Activated T-helper 1 cell treated with anti-CD3 and anti-CD28 coated beads, Interleukin-12 subunit alpha, Interleukin-12 subunit beta, Interleukin-2, Interleukin-4 antibody, amounts not matched to agents 30 ng/mL and 10 ng/mL and 1 ng/mL, durations not matched to agents 14 hours and 24 hours and 36 hours (primary cell): ENCODE measurements around the gene VPREB1. TPM values are rescaled to one million over a fixed set of nuclear protein-coding genes. Genes with fewer than 3 reads are reported as not detected.
A peak's percentile ranks its signal among the peaks of the same experiment; 100 is the strongest.
"Not testable (repeated sequence)": the region's sequence is repeated elsewhere in the genome, so short reads cannot be mapped to it uniquely, and the experiment has no call there.

Experiments used
- DNase-seq: peaks from one replicate; pipeline ENCODE4 v3.0.0; 2021; ENCODE audit warnings: low spot score
- H3K27ac Mint-ChIP-seq: one replicate; pipeline ENCODE4 v1.8.0; 2021; ENCODE audit warnings: mild to moderate bottlenecking, mixed read lengths
- H3K27me3 Mint-ChIP-seq: one replicate; pipeline ENCODE4 v1.8.0; 2022; ENCODE audit warnings: mild to moderate bottlenecking, moderate library complexity, mixed read lengths; ENCODE audit not compliant: insufficient read depth
- H3K36me3 Mint-ChIP-seq: one replicate; pipeline ENCODE4 v1.8.0; 2021; ENCODE audit warnings: low read depth, mixed read lengths
- H3K4me1 Mint-ChIP-seq: one replicate; pipeline ENCODE4 v1.8.0; 2021; ENCODE audit warnings: low read depth, mixed read lengths
- H3K4me3 Mint-ChIP-seq: one replicate; pipeline ENCODE4 v1.8.0; 2021; ENCODE audit warnings: mild to moderate bottlenecking, moderate library complexity, mixed read lengths
- H3K9me3 Mint-ChIP-seq: one replicate; pipeline ENCODE4 v1.8.0; 2021; ENCODE audit warnings: mixed read lengths
- intact Hi-C: fragments of 100-400 bp; cut with micrococcal nuclease; formaldehyde crosslinking; loops from one replicate; pipeline ENCODE4 v1.15.1; 2024
- total RNA-seq: library from RNA; stranded (reverse); gene quantifications from 2 replicates; pipeline ENCODE4 v1.2.3, GENCODE V29; 2022

Gene VPREB1
- total RNA-seq, 1 donor from 2014 or later: not detected

GRCh38 chr22:22263823-22264222, 19.2 kb downstream of the VPREB1 start:
- H3K36me3 Mint-ChIP-seq, H3K4me3 Mint-ChIP-seq, H3K27ac Mint-ChIP-seq, H3K9me3 Mint-ChIP-seq, H3K4me1 Mint-ChIP-seq, H3K27me3 Mint-ChIP-seq, intact Hi-C loops, DNase-seq: not testable (repeated sequence)

- H3K27ac Mint-ChIP-seq, H3K27me3 Mint-ChIP-seq, H3K4me3 Mint-ChIP-seq, H3K36me3 Mint-ChIP-seq, DNase-seq, H3K9me3 Mint-ChIP-seq, intact Hi-C loops, H3K4me1 Mint-ChIP-seq: not testable (repeated sequence)
These were observed 25.6 kb downstream of the VPREB1 start for GRCh38 chr22:22270036-22270676.

DNA sequence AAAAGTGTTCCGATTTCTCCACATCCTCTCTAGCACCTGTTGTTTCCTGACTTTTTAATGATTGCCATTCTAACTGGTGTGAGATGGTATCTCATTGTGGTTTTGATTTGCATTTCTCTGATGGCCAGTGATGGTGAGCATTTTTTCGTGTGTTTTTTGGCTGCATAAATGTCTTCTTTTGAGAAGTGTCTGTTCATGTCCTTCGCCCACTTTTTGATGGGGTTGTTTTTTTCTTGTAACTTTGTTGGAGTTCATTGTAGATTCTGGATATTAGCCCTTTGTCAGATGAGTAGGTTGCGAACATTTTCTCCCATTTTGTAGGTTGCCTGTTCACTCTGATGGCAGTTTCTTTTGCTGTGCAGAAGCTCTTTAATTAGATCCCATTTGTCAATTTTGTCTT, 32.8 kb downstream of the VPREB1 start:
- H3K4me1 Mint-ChIP-seq, intact Hi-C loops, H3K4me3 Mint-ChIP-seq, H3K27me3 Mint-ChIP-seq, H3K9me3 Mint-ChIP-seq, DNase-seq, H3K36me3 Mint-ChIP-seq, H3K27ac Mint-ChIP-seq: not testable (repeated sequence)

DNA sequence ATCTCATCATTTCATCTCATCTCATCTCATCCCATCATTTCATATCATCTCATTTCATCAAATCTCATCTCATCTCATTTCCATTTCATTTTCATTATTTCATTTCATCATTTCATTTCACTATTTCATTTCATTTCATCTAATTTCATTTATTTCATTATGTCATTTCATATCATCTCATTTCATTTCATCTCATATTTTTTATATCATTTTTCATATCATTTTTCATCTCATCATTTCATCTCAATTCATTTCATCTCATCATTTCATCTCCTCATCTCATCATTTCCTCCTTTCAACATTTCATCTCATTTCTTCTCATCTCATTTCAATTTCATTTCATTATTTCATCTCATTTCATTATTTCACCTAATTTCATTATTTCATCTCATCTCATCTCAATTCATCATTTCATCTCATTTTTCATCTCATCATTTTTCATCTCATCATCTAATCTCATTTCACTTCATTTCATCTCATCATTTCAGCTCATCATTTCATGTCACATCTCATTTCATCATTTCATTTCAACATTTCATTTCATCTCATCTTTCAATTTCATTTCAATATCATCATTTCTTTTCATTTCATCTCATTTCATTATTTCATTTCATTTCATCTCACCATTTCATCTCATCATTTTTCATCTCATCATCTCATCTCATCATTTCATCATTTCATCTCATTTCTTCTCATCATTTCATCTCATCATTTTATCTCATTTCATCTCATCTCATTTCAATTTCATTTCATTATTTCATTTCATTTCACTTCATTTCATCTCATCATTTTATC, 40.6 kb downstream of the VPREB1 start:
- H3K27me3 Mint-ChIP-seq, H3K36me3 Mint-ChIP-seq, H3K4me1 Mint-ChIP-seq, H3K4me3 Mint-ChIP-seq, H3K9me3 Mint-ChIP-seq, DNase-seq, intact Hi-C loops, H3K27ac Mint-ChIP-seq: not testable (repeated sequence)

DNA sequence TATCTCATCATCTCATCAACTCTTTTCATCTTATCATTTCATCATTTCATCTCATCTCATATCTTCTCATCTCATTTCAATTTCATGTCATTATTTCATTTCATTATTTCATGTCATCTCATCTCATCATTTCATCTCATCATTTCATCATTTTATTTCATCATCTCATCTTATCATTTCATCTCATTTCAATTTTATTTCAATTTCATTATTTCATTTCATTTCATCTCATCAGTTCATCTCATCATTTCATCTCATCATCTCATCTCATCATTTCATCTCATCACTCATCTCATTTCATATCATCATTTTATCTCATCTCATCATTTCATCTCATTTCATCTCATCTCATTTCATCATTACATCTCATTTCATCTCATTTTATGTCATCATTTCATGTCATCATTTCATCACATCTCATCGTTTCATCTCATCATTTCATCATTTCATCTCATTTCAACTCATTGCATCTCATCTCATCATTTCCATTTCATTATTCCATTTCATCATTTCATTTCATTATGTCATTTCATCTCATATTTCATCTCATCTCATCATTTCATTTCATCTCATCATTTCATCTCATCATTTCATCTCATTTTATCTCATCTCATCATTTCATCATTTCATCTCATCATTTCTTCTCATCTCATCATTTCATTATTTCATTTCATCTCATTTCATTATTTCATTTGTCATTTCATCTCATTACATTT, 42.0 kb downstream of the VPREB1 start:
- intact Hi-C loops, H3K9me3 Mint-ChIP-seq, H3K27ac Mint-ChIP-seq, H3K27me3 Mint-ChIP-seq, H3K4me3 Mint-ChIP-seq, H3K4me1 Mint-ChIP-seq, H3K36me3 Mint-ChIP-seq, DNase-seq: not testable (repeated sequence)

- H3K36me3 Mint-ChIP-seq, H3K4me1 Mint-ChIP-seq, H3K27me3 Mint-ChIP-seq, H3K9me3 Mint-ChIP-seq, DNase-seq, intact Hi-C loops, H3K4me3 Mint-ChIP-seq, H3K27ac Mint-ChIP-seq: not testable (repeated sequence)
These were observed 42.6 kb downstream of the VPREB1 start for GRCh38 chr22:22287106-22287626.

DNA sequence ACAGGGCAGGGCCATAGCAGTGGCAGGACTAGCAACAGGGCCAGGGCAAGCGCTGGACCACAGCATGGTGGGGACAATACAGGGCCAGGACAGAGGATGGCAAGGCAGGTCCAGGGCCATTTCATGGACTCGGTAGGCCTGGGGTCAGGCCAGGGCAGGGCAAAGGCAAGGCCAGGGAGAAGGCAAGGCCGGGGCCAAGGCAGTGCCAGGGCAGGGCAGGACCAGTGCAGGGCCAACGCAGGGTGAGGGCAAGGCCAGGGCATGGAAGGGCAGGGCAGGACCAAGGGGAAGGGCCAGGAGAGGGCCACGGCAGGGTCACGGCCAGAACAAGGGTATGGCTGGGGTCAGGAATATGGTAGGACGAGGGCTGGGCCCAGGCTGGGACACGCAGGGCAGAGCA, 45.1 kb downstream of the VPREB1 start:
- peak overlapping the region; percentile 37 for H3K27ac Mint-ChIP-seq
- H3K9me3 Mint-ChIP-seq, H3K4me1 Mint-ChIP-seq, DNase-seq, H3K36me3 Mint-ChIP-seq, H3K4me3 Mint-ChIP-seq, intact Hi-C loops, H3K27me3 Mint-ChIP-seq: not testable (repeated sequence)

DNA sequence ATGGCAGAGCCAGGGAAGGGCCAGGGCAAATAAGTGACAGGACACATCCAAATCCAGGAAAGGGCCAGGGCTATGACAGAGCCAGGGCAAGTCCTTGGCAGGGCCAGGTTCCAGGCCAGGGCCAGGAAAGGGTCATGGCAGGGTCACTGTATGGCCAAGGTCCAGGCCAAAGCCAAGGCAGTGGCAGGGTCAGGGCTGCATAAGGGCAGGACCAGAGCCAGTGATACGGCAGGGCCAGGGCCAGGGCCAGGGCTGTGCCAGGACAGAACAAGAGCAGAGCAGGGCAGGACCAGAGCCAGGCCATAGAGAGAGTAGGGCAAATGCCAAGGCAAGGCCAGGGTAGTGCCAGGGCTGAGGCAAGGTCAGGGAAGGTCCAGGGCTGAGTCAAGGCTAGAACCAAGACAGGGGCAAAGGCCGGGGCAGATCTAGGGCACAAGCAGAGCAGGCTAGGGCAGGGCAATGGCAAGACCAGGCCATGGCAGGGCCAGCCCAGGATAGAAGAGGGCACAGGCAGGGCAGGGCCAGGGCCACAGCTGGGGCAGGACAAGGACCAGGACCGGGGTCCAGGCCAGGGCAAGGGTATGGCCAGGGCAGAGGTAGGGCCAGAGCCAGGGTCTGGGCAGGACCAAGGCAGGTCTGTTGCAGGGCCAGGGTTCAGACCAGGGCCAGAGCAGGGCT, 46.7 kb downstream of the VPREB1 start:
- DNase-seq, H3K9me3 Mint-ChIP-seq, H3K4me3 Mint-ChIP-seq, H3K36me3 Mint-ChIP-seq, H3K4me1 Mint-ChIP-seq, H3K27me3 Mint-ChIP-seq, H3K27ac Mint-ChIP-seq, intact Hi-C loops: not testable (repeated sequence)

DNA sequence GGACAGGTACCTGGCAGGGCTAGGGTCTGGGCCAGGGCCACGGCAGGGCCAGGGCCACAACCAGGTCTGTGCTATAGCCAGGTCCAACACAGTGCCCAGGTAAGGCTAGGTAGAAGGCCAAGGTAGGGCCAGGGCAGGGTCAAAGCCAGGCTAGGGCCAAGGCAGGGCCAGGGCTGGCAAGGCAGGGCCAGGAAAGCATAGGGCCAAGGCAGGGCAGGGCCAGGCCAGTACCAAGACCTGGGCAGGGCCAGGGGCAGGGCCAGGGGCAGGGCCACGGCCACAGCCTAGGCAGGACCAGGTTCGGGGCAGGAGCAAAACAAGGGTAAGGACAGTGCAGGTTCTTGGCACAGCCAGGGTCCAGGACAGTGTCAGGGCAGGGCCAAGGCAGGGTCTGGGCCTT, 48.1 kb downstream of the VPREB1 start:
- H3K4me3 Mint-ChIP-seq, intact Hi-C loops, H3K4me1 Mint-ChIP-seq, H3K36me3 Mint-ChIP-seq, H3K27ac Mint-ChIP-seq, H3K9me3 Mint-ChIP-seq, DNase-seq, H3K27me3 Mint-ChIP-seq: not testable (repeated sequence)

DNA sequence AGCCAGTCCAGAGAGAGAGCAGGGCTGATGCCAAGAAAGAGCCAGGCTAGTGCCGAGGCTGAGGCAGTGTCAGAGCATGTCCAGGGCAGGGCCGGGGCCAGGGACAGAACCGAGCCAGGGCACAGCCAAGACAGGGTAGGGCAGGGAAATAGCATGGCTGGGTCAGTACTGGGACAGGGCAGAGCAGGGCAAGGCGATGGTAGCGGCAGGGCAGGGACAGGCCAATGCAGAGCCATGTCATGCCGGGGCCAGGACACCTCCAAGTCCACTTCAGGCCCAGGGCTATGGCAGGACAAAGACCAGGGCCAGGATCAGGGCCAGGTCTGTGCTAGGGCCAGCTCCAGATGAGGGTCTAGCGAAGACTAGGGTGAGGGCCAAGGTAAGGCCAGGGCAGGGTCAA, 48.9 kb downstream of the VPREB1 start:
- H3K4me3 Mint-ChIP-seq, intact Hi-C loops, H3K36me3 Mint-ChIP-seq, H3K27me3 Mint-ChIP-seq, DNase-seq, H3K9me3 Mint-ChIP-seq, H3K27ac Mint-ChIP-seq, H3K4me1 Mint-ChIP-seq: not testable (repeated sequence)

DNA sequence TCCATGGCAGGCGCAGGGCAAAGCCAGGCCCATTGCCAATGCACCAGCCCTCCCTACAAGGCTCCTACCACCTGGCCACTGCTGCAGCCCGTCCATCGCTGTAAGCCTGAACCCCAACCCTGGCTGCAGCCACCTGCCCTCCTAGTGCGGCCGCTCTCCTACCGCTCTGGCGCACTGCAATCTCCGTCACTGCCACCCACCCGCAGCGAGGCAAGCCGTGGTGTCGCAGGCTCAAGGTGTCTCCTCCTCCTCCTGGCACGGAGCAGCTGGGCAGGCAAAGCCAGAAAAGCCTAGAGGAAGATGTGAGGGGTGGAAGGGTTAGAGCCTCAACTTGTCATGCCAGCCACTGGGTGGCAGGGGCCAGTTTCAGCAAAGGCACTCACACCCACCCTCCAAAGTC, 50.1 kb downstream of the VPREB1 start:
- H3K4me3 Mint-ChIP-seq, DNase-seq, H3K36me3 Mint-ChIP-seq, intact Hi-C loops, H3K27me3 Mint-ChIP-seq, H3K9me3 Mint-ChIP-seq, H3K27ac Mint-ChIP-seq, H3K4me1 Mint-ChIP-seq: not testable (repeated sequence)
